Measurements from ENCODE around the gene STK32C. TPM values are rescaled to one million over a fixed set of nuclear protein-coding genes. Genes with fewer than 3 reads are reported as not detected.

The STK32C gene
- polyA plus RNA-seq, 2 of the 4 experiments (the other 2 are of a cell fraction), result 29.9 to 43.6 TPM

DNA sequence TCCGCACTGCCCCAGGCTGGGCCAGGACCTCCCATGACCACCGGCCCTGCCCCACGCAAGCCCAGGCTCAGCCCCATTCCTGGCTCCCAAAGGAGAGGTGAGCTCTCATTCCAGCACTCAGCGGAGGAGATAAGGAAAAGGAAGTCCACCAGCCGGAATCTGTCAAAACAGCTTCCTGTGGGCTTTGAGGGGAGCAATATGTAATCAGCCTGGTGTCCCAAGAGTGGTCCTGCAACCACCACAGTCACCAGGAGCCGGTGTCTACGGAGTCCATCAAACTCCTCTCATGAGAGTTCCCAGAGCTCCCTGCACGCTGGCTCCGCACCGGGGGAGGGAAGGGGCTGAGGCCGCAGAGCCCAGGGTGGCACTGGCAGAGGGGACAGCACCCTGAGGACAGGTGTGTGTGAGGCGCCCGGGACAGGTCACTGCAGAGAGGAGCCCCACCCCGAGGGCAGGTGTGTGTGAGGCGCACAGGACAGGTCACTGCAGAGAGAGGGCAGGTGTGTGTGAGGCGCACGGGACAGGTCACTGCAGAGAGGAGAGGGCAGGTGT is 57.9 kb downstream of the STK32C start:
- Histone ChIP-seq H3K4me1 (peaks cover 10% of the 10 kb centered on the region), H3K4me3 (no peak overlapping the region), H3K9me3 (no peaks in the 10 kb centered on the region), H3K4me2 (no peak overlapping the region), H3K27ac (no peak overlapping the region; a peak in 1 of 6 replicates)
- TF ChIP-seq TFCP2L1 (CRISPR knock-in tag; IDR thresholded peaks at IDR 0.05) (no peak), JUNB (IDR thresholded peaks at IDR 0.05) (no peak), EHF (CRISPR knock-in tag; IDR thresholded peaks at IDR 0.05) (no peak), HOXA7 (CRISPR knock-in tag; IDR thresholded peaks at IDR 0.05) (no peak), CHD2 (IDR thresholded peaks at IDR 0.05; ENCODE audit: low read length, partially characterized antibody) (no peak), RAD21 (conservative IDR thresholded peaks at IDR 0.05 in 1 of 2, IDR thresholded peaks at IDR 0.05 in 1 of 2) (no peak), NR3C1 (IDR thresholded peaks at IDR 0.05) (no peak), RCOR1 (IDR thresholded peaks at IDR 0.05; ENCODE audit: low read depth, low read length) (no peak), ZC3H11A (IDR thresholded peaks at IDR 0.05) (no peak), ZNF302 (CRISPR knock-in tag; IDR thresholded peaks at IDR 0.05) (no peak), FOSB (CRISPR knock-in tag; IDR thresholded peaks at IDR 0.05) (no peak)
- TF ChIP-seq, protein P1, sequence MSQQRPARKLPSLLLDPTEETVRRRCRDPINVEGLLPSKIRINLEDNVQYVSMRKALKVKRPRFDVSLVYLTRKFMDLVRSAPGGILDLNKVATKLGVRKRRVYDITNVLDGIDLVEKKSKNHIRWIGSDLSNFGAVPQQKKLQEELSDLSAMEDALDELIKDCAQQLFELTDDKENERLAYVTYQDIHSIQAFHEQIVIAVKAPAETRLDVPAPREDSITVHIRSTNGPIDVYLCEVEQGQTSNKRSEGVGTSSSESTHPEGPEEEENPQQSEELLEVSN (IDR thresholded peaks at IDR 0.05; ENCODE audit: borderline replicate concordance, low read depth), result no peak
- TF ChIP-seq, protein P2, sequence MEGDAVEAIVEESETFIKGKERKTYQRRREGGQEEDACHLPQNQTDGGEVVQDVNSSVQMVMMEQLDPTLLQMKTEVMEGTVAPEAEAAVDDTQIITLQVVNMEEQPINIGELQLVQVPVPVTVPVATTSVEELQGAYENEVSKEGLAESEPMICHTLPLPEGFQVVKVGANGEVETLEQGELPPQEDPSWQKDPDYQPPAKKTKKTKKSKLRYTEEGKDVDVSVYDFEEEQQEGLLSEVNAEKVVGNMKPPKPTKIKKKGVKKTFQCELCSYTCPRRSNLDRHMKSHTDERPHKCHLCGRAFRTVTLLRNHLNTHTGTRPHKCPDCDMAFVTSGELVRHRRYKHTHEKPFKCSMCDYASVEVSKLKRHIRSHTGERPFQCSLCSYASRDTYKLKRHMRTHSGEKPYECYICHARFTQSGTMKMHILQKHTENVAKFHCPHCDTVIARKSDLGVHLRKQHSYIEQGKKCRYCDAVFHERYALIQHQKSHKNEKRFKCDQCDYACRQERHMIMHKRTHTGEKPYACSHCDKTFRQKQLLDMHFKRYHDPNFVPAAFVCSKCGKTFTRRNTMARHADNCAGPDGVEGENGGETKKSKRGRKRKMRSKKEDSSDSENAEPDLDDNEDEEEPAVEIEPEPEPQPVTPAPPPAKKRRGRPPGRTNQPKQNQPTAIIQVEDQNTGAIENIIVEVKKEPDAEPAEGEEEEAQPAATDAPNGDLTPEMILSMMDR (IDR thresholded peaks at IDR 0.05), result no peak
- TF ChIP-seq, protein P3, sequence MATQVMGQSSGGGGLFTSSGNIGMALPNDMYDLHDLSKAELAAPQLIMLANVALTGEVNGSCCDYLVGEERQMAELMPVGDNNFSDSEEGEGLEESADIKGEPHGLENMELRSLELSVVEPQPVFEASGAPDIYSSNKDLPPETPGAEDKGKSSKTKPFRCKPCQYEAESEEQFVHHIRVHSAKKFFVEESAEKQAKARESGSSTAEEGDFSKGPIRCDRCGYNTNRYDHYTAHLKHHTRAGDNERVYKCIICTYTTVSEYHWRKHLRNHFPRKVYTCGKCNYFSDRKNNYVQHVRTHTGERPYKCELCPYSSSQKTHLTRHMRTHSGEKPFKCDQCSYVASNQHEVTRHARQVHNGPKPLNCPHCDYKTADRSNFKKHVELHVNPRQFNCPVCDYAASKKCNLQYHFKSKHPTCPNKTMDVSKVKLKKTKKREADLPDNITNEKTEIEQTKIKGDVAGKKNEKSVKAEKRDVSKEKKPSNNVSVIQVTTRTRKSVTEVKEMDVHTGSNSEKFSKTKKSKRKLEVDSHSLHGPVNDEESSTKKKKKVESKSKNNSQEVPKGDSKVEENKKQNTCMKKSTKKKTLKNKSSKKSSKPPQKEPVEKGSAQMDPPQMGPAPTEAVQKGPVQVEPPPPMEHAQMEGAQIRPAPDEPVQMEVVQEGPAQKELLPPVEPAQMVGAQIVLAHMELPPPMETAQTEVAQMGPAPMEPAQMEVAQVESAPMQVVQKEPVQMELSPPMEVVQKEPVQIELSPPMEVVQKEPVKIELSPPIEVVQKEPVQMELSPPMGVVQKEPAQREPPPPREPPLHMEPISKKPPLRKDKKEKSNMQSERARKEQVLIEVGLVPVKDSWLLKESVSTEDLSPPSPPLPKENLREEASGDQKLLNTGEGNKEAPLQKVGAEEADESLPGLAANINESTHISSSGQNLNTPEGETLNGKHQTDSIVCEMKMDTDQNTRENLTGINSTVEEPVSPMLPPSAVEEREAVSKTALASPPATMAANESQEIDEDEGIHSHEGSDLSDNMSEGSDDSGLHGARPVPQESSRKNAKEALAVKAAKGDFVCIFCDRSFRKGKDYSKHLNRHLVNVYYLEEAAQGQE (IDR thresholded peaks at IDR 0.05), result no peak
- DNase-seq (ENCODE audit: low read depth in 1 of 2, low spot score in 1 of 2), result no peak
- ATAC-seq, result peak in 1 of 2 experiments; percentile 4; a peak in 2 of 6 replicates
- CTCF ChIA-PET, result interaction anchor here (1.3 to 3.2 kb wide), 3 partner anchors 27 to 104 kb away, joined by 4 to 13 read pairs (median 7); no protein-coding TSS in a partner anchor
- no peak for FAIRE-seq
- 87% methylated on average over 6 of the region's 17 CpGs for WGBS (ENCODE audit: missing lambda C conversion rate)
- POLR2A ChIA-PET, result interaction anchor here (1.4 kb wide), 1 partner anchor 58 kb away, joined by 9 read pairs; the partner anchor contains the start of gene STK32C

DNA sequence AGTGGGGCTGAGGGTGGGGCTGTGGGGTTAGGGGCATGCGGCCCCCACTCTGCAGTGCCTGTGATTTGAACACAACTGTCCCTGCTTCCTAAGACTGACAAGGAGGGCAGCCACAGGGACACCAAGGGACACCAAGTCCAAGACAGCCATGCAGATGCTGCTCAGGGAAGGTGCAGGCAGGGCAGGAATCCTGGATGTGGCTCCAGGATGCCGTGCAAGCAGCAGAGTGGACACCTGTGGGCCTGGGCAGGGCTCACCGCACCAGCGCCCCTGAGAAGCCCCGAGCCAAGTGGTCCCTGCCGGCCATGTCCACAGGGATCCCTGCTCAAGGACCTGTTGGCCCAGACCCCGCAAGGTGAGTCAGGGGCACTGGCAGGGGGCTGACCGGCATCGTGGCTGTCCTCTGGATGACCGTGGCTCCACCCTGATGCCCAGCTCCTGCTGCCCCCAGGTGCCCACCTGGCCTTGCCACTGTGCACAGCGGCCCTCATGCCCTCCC is 58.5 kb downstream of the STK32C start:
- no peak for DNase-seq (ENCODE audit: low read depth in 1 of 2, low spot score in 1 of 2)
- Histone ChIP-seq H3K4me2 (peak overlapping the region; percentile 86), H3K27ac (peak overlapping the region in 1 of 2 experiments; percentile 67; a peak in 3 of 6 replicates), H3K4me1 (peaks cover 10% of the 10 kb centered on the region), H3K9me3 (no peaks in the 10 kb centered on the region), H3K4me3 (peak overlapping the region; percentile 47; the same call in 2 of the 3 replicates)
- FAIRE-seq, result no peak
- ChIA-PET POLR2A (interaction anchor here (1.4 kb wide), 1 partner anchor 59 kb away, joined by 9 read pairs; the partner anchor contains the start of gene STK32C), CTCF (interaction anchor here (1.3 to 3.2 kb wide), 3 partner anchors 26 to 104 kb away, joined by 4 to 13 read pairs (median 7); no protein-coding TSS in a partner anchor)
- ATAC-seq, result peak; percentile 49 to 71
- WGBS (ENCODE audit: missing lambda C conversion rate), result 33% methylated on average over 6 of the region's 11 CpGs
- TF ChIP-seq EHMT2 (IDR thresholded peaks at IDR 0.05; ENCODE audit: low read depth) (no peak), RNF2 (IDR thresholded peaks at IDR 0.05; ENCODE audit: borderline replicate concordance, low read depth) (no peak), NFE2L2 (conservative IDR thresholded peaks at IDR 0.05; ENCODE audit: low read length) (no peak), ZFP36 (IDR thresholded peaks at IDR 0.05; ENCODE audit: borderline replicate concordance, partially characterized antibody) (no peak), FOSB (CRISPR knock-in tag; IDR thresholded peaks at IDR 0.05) (no peak), RARB (CRISPR knock-in tag; IDR thresholded peaks at IDR 0.05) (no peak), EHF (CRISPR knock-in tag; IDR thresholded peaks at IDR 0.05) (no peak), JUNB (IDR thresholded peaks at IDR 0.05) (no peak), MYC (IDR thresholded peaks at IDR 0.05; ENCODE audit: borderline replicate concordance, low read length) (no peak), RFX5 (IDR thresholded peaks at IDR 0.05) (no peak), CBX2 (IDR thresholded peaks at IDR 0.05; ENCODE audit: borderline replicate concordance, low read depth) (no peak), RCOR1 (IDR thresholded peaks at IDR 0.05; ENCODE audit: low read depth, low read length) (no peak), CEBPB (IDR thresholded peaks at IDR 0.05) (no peak), NPAS2 (CRISPR knock-in tag; IDR thresholded peaks at IDR 0.05; ENCODE audit: borderline replicate concordance) (no peak), TFCP2L1 (CRISPR knock-in tag; IDR thresholded peaks at IDR 0.05) (no peak), ZSCAN20 (CRISPR knock-in tag; IDR thresholded peaks at IDR 0.05) (no peak)
- TF ChIP-seq, protein P4, sequence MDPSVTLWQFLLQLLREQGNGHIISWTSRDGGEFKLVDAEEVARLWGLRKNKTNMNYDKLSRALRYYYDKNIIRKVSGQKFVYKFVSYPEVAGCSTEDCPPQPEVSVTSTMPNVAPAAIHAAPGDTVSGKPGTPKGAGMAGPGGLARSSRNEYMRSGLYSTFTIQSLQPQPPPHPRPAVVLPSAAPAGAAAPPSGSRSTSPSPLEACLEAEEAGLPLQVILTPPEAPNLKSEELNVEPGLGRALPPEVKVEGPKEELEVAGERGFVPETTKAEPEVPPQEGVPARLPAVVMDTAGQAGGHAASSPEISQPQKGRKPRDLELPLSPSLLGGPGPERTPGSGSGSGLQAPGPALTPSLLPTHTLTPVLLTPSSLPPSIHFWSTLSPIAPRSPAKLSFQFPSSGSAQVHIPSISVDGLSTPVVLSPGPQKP (IDR thresholded peaks at IDR 0.05; ENCODE audit: low read depth, low read length), result no peak
- TF ChIP-seq, protein P2 (IDR thresholded peaks at IDR 0.05), result no peak

Measured in A549 (cell line).